Measurements from ENCODE around the gene WNT5B. TPM values are rescaled to one million over a fixed set of nuclear protein-coding genes. Genes with fewer than 3 reads are reported as not detected.

Gene WNT5B
- total and polyA plus RNA-seq, 9 of the 15 experiments (the other 6 are each of a cell fraction or from before 2014, with no cell fraction given): 0.42 to 16.8 (median 5.4) TPM

DNA sequence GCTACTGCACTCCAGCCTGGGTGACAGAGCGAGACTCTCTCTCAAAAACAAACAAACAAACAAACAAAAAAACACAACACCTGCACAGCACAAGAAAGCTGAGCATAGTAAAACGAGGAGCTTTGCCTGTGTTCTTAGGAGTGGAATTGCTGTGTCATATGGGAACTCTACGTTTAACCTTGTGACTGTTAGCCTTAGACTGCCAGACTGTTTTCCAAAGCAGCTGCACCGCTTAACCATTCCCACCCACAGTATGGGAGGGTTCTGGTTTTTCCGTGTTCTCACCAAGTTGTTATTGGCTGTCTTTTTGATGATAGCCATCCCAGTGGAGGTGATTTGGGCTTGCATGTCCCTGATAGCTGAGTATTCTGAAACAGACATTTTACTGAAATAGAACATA is 9.2 kb downstream of the WNT5B start (continued):
- no peak for TF ChIP-seq YBX1 (IDR thresholded peaks at IDR 0.05)

DNA sequence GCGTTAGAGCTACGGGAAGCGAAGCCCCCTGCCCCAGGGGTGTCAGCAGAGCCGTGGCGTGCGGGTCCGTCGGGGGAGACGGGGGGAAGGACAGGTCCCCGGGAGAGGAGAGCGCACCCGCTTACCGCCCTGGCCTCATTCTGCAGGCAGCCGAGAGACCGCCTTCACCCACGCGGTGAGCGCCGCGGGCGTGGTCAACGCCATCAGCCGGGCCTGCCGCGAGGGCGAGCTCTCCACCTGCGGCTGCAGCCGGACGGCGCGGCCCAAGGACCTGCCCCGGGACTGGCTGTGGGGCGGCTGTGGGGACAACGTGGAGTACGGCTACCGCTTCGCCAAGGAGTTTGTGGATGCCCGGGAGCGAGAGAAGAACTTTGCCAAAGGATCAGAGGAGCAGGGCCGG is 10.5 kb downstream of the WNT5B start:
- Histone ChIP-seq H3K9me3 (replicated peaks; ENCODE audit: control insufficient read depth, insufficient read depth, low read depth, low read length) (no peaks in the 10 kb centered on the region), H3K36me3 (ENCODE audit: control insufficient read depth, insufficient read depth, low read length) (no peaks in the 10 kb centered on the region; the same call in 2 of the 3 replicates), H2AFZ (ENCODE audit: low read depth, low read length) (no peak overlapping the region), H3K9me1 (ENCODE audit: control insufficient read depth, insufficient read depth, low read length) (no peaks in the 10 kb centered on the region), H3K79me2 (ENCODE audit: control insufficient read depth, insufficient read depth, low read length) (no peaks in the 10 kb centered on the region), H4K20me1 (replicated peaks; ENCODE audit: control insufficient read depth, insufficient read depth, low read length) (no peaks in the 10 kb centered on the region), H3K9ac (ENCODE audit: insufficient read depth in 1 of 2, low read depth in 2 of 2, low read length in 2 of 2) (no peak overlapping the region), H3K4me1 (replicated peaks in 1 of 2; ENCODE audit: control insufficient read depth in 2 of 2, insufficient read depth in 2 of 2, low read length in 2 of 2) (peaks cover 2 to 6% of the 10 kb centered on the region in 2 experiments; a peak in 4 of 5 replicates), H3K4me3 (no peak overlapping the region), H3K4me2 (ENCODE audit: insufficient read depth, low read length) (no peak overlapping the region), H3K27ac (ENCODE audit: extremely low read depth, low read depth, low read length) (no peak overlapping the region), H3K27me3 (ENCODE audit: control insufficient read depth in 2 of 2, insufficient read depth in 2 of 2, low read length in 2 of 2) (no peaks in the 10 kb centered on the region)
- BruUV-seq (replicated peaks): no TSS peak
- TF ChIP-seq NCOA4 (IDR thresholded peaks at IDR 0.05; ENCODE audit: partially characterized antibody) (no peak), BRD9 (IDR thresholded peaks at IDR 0.05; ENCODE audit: low read depth, partially characterized antibody) (no peak), MCM2 (IDR thresholded peaks at IDR 0.05; ENCODE audit: low read depth) (no peak), PHF8 (IDR thresholded peaks at IDR 0.05; ENCODE audit: borderline replicate concordance, low read length) (no peak), ZSCAN29 (IDR thresholded peaks at IDR 0.05) (no peak), ZNF785 (CRISPR knock-in tag; IDR thresholded peaks at IDR 0.05) (no peak), HIVEP1 (CRISPR knock-in tag; IDR thresholded peaks at IDR 0.05) (no peak), FOSL1 (tag; conservative IDR thresholded peaks at IDR 0.05) (no peak), ZNF133 (CRISPR knock-in tag; IDR thresholded peaks at IDR 0.05) (no peak), GATAD2B (IDR thresholded peaks at IDR 0.05; ENCODE audit: borderline replicate concordance) (no peak), CEBPB (tag; IDR thresholded peaks at IDR 0.05) (no peak), HDAC3 (IDR thresholded peaks at IDR 0.05; ENCODE audit: borderline replicate concordance, partially characterized antibody) (no peak), EGR1 (conservative IDR thresholded peaks at IDR 0.05) (no peak), POLR2AphosphoS2 (IDR thresholded peaks at IDR 0.05; ENCODE audit: low read length) (no peak)
- TF ChIP-seq, protein P1, sequence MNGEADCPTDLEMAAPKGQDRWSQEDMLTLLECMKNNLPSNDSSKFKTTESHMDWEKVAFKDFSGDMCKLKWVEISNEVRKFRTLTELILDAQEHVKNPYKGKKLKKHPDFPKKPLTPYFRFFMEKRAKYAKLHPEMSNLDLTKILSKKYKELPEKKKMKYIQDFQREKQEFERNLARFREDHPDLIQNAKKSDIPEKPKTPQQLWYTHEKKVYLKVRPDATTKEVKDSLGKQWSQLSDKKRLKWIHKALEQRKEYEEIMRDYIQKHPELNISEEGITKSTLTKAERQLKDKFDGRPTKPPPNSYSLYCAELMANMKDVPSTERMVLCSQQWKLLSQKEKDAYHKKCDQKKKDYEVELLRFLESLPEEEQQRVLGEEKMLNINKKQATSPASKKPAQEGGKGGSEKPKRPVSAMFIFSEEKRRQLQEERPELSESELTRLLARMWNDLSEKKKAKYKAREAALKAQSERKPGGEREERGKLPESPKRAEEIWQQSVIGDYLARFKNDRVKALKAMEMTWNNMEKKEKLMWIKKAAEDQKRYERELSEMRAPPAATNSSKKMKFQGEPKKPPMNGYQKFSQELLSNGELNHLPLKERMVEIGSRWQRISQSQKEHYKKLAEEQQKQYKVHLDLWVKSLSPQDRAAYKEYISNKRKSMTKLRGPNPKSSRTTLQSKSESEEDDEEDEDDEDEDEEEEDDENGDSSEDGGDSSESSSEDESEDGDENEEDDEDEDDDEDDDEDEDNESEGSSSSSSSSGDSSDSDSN (IDR thresholded peaks at IDR 0.05; ENCODE audit: borderline replicate concordance in 1 of 2, low read depth in 2 of 2, low read length in 2 of 2): no peak
- TF ChIP-seq, protein P2, sequence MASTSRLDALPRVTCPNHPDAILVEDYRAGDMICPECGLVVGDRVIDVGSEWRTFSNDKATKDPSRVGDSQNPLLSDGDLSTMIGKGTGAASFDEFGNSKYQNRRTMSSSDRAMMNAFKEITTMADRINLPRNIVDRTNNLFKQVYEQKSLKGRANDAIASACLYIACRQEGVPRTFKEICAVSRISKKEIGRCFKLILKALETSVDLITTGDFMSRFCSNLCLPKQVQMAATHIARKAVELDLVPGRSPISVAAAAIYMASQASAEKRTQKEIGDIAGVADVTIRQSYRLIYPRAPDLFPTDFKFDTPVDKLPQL (IDR thresholded peaks at IDR 0.05; ENCODE audit: extremely low read depth, insufficient read length): no peak
- TF ChIP-seq, protein P3, sequence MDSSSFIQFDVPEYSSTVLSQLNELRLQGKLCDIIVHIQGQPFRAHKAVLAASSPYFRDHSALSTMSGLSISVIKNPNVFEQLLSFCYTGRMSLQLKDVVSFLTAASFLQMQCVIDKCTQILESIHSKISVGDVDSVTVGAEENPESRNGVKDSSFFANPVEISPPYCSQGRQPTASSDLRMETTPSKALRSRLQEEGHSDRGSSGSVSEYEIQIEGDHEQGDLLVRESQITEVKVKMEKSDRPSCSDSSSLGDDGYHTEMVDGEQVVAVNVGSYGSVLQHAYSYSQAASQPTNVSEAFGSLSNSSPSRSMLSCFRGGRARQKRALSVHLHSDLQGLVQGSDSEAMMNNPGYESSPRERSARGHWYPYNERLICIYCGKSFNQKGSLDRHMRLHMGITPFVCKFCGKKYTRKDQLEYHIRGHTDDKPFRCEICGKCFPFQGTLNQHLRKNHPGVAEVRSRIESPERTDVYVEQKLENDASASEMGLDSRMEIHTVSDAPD (CRISPR knock-in tag; IDR thresholded peaks at IDR 0.05): no peak
- in situ Hi-C loops (cut with MboI) (no loop called here), intact Hi-C loops (cut with micrococcal nuclease) (no loop called here)
- ChIA-PET POLR2A (interaction anchor here (0.6 kb wide), 1 partner anchor 19 kb away, joined by 4 read pairs; no protein-coding TSS in a partner anchor), CTCF (ENCODE audit: low intra/inter-chr PET ratio) (no interaction called here)
- FAIRE-seq (no peak), DNase-seq (ENCODE audit: extremely low read depth in 1 of 4, low spot score in 3 of 4) (no peak), ATAC-seq (no peak)
- 95% methylated on average over 3 of the region's 40 CpGs for WGBS (ENCODE audit: insufficient coverage, low coverage, missing lambda C conversion rate)

All from K562 (cell line).